Nephron (organoid): ENCODE data around the gene ZSWIM9.

ENCODE experiments used
- H3K27ac Mint-ChIP-seq, 3 experiments: 2 replicates each; pipeline ENCODE4 v1.8.0; 2020; ENCODE audit warnings: mixed read lengths in 3 of 3, mild to moderate bottlenecking in 2 of 3, moderate library complexity in 1 of 3
- H3K27me3 Mint-ChIP-seq: 2 replicates; pipeline ENCODE4 v1.8.0; 2021; ENCODE audit warnings: low read depth, mild to moderate bottlenecking, moderate library complexity, mixed read lengths
- H3K36me3 Mint-ChIP-seq: 2 replicates; pipeline ENCODE4 v1.8.0; 2020; ENCODE audit warnings: low read depth, mixed read lengths
- H3K4me1 Mint-ChIP-seq: 2 replicates; pipeline ENCODE4 v1.8.0; 2020; ENCODE audit warnings: mixed read lengths
- H3K4me3 Mint-ChIP-seq, 3 experiments: 2 replicates each; pipeline ENCODE4 v1.8.0; 2020; ENCODE audit warnings: mild to moderate bottlenecking in 3 of 3, mixed read lengths in 3 of 3, moderate library complexity in 2 of 3
- H3K9me3 Mint-ChIP-seq: 2 replicates; pipeline ENCODE4 v1.8.0; 2020; ENCODE audit warnings: mixed read lengths
- TF ChIP-seq, protein P1 (sequence below), 3 experiments: fragments of 200-600 bp; sonication (generic); IDR thresholded peaks; one replicate each; pipeline ENCODE4 v1.5.0; 2021; ENCODE audit warnings: antibody characterized with exemption in 3 of 3; ENCODE audit not compliant: unreplicated experiment in 3 of 3

Gene ZSWIM9

DNA sequence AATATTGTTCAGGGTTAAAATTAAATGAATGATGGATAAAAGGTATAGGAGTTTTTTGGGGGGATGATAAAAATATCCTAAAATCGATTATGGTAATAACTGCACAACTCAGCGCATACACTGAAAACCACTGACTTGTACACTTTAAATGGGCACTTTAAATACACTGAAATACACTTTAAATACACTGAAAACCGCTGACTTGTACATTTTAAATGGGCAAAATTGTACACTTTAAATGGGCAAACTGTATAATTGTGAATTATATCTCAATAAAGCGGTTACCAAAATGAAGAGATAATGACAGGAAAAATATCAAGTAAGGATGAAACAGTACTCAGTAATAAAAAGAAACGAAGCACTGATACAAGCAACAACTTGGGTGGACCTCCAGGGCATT, 1.8 kb upstream of the ZSWIM9 start:
- Mint-ChIP-seq H3K27me3 (no peaks in the 10 kb centered on the region), H3K9me3 (no peaks in the 10 kb centered on the region), H3K4me3 (peak overlapping the region; percentile 89 to 97 (median 90)), H3K27ac (peak overlapping the region; percentile 22 to 92 (median 89)), H3K36me3 (peaks cover 24% of the 10 kb centered on the region), H3K4me1 (peaks cover 11% of the 10 kb centered on the region)
- TF ChIP-seq, protein P1, sequence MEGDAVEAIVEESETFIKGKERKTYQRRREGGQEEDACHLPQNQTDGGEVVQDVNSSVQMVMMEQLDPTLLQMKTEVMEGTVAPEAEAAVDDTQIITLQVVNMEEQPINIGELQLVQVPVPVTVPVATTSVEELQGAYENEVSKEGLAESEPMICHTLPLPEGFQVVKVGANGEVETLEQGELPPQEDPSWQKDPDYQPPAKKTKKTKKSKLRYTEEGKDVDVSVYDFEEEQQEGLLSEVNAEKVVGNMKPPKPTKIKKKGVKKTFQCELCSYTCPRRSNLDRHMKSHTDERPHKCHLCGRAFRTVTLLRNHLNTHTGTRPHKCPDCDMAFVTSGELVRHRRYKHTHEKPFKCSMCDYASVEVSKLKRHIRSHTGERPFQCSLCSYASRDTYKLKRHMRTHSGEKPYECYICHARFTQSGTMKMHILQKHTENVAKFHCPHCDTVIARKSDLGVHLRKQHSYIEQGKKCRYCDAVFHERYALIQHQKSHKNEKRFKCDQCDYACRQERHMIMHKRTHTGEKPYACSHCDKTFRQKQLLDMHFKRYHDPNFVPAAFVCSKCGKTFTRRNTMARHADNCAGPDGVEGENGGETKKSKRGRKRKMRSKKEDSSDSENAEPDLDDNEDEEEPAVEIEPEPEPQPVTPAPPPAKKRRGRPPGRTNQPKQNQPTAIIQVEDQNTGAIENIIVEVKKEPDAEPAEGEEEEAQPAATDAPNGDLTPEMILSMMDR (IDR thresholded peaks at IDR 0.05; ENCODE audit: unreplicated experiment in 3 of 3) = no peak

DNA sequence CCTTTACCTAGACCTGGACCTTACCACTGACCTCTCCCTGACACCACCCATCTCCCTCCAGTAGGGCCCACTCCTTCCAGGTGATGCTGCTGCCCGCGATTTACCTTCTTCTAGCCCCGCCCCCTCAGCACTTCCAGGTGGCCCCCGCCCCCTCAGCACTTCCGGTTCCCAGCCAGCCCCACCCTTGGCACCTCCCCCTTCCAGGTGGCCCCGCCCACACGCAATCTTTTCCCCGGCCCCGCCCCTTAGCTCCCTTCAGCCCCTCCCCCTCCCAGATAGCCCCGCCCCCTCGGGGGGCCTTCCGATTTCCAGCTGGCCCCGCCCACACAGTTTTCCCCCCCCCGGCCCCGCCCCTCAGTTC, 922 bp upstream of the ZSWIM9 start:
- Mint-ChIP-seq H3K4me3 (peak overlapping the region; percentile 89 to 97 (median 90)), H3K4me1 (peaks cover 11% of the 10 kb centered on the region), H3K27me3 (no peaks in the 10 kb centered on the region), H3K36me3 (peaks cover 23% of the 10 kb centered on the region), H3K27ac (peak overlapping the region; percentile 89 to 97 (median 92)), H3K9me3 (no peaks in the 10 kb centered on the region)
- TF ChIP-seq, protein P1 (IDR thresholded peaks at IDR 0.05; ENCODE audit: unreplicated experiment in 3 of 3) = no peak

DNA sequence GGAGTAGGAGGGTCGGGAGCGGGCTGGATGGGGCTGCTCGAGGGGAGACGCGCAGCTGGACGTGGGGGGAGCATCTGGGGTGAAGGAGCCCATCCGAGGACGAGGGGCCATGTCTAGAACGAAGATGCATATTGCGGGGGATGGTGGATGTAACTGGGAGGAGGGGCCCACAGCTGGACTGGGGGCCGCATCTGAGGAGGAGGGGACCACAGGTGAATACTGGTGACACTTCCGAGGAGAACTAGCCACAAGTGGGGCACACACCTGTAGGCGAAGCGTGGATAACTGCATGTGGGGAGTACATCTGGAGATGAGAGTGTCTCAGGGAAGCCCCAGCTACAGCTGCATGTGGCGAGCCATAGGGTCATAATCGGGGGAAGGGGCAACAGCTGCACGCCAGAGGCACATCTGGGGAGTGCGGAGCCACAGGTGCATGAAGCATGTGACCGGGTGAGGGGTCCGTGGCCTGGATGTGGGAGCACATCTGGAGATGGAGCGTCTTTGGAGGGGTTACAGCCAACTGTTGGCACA, 402 bp downstream of the ZSWIM9 start:
- Mint-ChIP-seq H3K4me3 (peak overlapping the region; percentile 89 to 97 (median 90)), H3K27ac (peak overlapping the region; percentile 89 to 97 (median 92)), H3K4me1 (peaks cover 11% of the 10 kb centered on the region), H3K9me3 (no peaks in the 10 kb centered on the region), H3K27me3 (no peaks in the 10 kb centered on the region), H3K36me3 (peaks cover 33% of the 10 kb centered on the region)
- TF ChIP-seq, protein P1 (IDR thresholded peaks at IDR 0.05; ENCODE audit: unreplicated experiment in 3 of 3) = no peak

DNA sequence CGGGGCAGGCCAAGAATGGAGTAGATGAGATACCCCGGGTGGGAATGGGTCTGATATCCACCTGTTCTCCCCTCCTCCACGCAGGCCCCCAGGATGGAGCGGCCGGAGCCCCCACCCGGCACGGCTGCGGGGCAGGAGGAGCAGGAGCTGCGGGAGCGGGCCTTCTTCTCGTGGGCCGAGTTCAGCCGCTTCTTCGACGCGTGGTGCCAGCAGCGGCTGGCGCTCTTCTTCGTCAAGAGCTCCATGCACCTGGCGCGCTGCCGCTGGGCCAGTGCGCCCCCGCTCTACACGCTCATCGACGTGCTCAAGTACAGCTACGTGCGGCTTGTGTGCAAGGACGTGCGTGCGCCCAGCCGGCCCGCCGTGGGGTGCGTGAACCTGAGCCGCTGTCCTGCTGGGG, 1.2 kb downstream of the ZSWIM9 start:
- peaks cover 37% of the 10 kb centered on the region for H3K36me3 Mint-ChIP-seq
- H3K4me3 Mint-ChIP-seq = peak overlapping the region; percentile 89 to 97 (median 90)
- no peaks in the 10 kb centered on the region for H3K27me3 Mint-ChIP-seq
- TF ChIP-seq, protein P1 (IDR thresholded peaks at IDR 0.05; ENCODE audit: unreplicated experiment in 3 of 3) = no peak
- H3K9me3 Mint-ChIP-seq = no peaks in the 10 kb centered on the region
- peaks cover 11% of the 10 kb centered on the region for H3K4me1 Mint-ChIP-seq
- peak overlapping the region in 1 of 3 experiments; percentile 89 for H3K27ac Mint-ChIP-seq

DNA sequence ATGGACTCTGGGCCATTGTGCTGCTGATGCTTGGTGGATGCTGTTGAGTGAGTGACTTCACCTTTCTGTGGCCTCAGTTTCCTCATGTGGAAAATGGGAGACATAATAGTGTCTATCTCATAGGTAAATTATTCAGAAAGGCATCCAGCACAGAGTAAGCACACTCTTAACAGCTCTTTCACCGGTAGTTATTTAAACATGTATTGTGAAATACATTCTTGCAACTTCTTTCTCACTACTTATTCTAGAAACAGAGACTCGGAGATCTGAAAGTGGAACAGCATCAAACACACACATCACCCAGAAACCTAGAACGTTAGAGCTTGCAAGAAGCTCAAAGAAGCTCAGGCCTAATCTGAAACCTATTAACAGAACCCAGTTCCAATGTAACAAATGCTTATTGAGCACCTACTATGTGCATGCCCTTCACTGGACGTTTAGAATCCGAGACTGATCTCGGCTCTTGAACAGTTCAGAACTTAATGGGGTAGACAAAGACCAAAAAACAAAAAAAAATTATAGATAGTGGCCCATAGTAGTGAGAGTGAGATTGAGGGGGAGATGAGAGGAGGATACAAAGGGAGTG, 4.1 kb downstream of the ZSWIM9 start:
- peaks cover 8% of the 10 kb centered on the region for H3K4me1 Mint-ChIP-seq
- H3K9me3 Mint-ChIP-seq = no peaks in the 10 kb centered on the region
- H3K4me3 Mint-ChIP-seq = peak overlapping the region in 1 of 3 experiments; percentile 3
- peak overlapping the region in 1 of 3 experiments; percentile 43 for H3K27ac Mint-ChIP-seq
- H3K27me3 Mint-ChIP-seq = no peaks in the 10 kb centered on the region
- H3K36me3 Mint-ChIP-seq = peaks cover 54% of the 10 kb centered on the region
- TF ChIP-seq, protein P1 (IDR thresholded peaks at IDR 0.05; ENCODE audit: unreplicated experiment in 3 of 3) = no peak

DNA sequence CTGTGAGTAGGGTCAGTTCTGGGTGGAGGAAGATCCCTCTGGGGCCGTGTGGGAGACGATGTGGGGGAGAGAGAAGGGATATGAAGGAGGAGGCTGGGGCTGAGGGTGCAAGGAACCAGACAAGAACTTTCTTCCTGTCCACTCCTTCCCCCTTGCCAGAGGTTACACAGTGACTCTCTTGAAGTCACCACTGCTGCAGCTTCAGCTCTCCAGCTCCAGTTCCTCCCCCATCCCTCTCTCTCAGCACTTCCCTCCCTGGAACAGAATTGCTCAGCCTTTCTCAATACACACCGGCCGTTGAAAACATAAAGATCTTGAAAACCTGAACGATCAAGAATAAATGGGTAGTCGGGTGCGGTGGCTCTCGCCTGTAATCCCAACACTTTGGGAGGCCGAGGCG, 5.1 kb downstream of the ZSWIM9 start:
- Mint-ChIP-seq H3K27ac (peak overlapping the region in 2 of 3 experiments; percentile 6 to 43), H3K36me3 (peaks cover 64% of the 10 kb centered on the region), H3K4me3 (peak overlapping the region in 1 of 3 experiments; percentile 29), H3K27me3 (no peaks in the 10 kb centered on the region), H3K4me1 (peaks cover 8% of the 10 kb centered on the region), H3K9me3 (peaks cover 3% of the 10 kb centered on the region)
- TF ChIP-seq, protein P1 (IDR thresholded peaks at IDR 0.05; ENCODE audit: unreplicated experiment in 3 of 3) = no peak
